Thoracic aorta (tissue), 2 donors: ENCODE results near the gene ETV2. TPM values are rescaled to one million over a fixed set of nuclear protein-coding genes. Genes with fewer than 3 reads are reported as not detected.
"Not testable (repeated sequence)": the region's sequence is repeated elsewhere in the genome, so short reads cannot be mapped to it uniquely, and the experiment has no call there.

Experiments
- ATAC-seq: fragments of 150-250 bp; one replicate; pipeline ENCODE4 v1.8.0; 2017; ENCODE audit warnings: low read depth; ENCODE audit not compliant: insufficient number of reproducible peaks, low FRiP score
- DNase-seq: peaks from one replicate; pipeline ENCODE4 v3.0.0-alpha.2; 2020; ENCODE audit warnings: low spot score
- H3K27ac ChIP-seq, 2 donors: fragments of 200-600 bp; sonication (generic); 1 replicate in 1 of 2; 2 replicates in 1 of 2; pipeline ENCODE4 v1.5.1; 2016; ENCODE audit warnings: mild to moderate bottlenecking in 2 of 2, moderate library complexity in 2 of 2
- H3K27me3 ChIP-seq: fragments of 200-600 bp; sonication (generic); replicated peaks from 2 replicates; pipeline ENCODE4 v1.6.0; 2016; ENCODE audit warnings: mild to moderate bottlenecking; ENCODE audit not compliant: insufficient read depth
- H3K36me3 ChIP-seq: fragments of 200-600 bp; sonication (generic); one replicate; pipeline ENCODE4 v1.5.1; 2016
- H3K4me1 ChIP-seq, 2 donors: fragments of 200-600 bp; sonication (generic); 1 replicate in 1 of 2; 2 replicates in 1 of 2; pipeline versions ENCODE4 v1.5.1 to v1.6.0; 2016; ENCODE audit warnings: low read depth in 2 of 2, mild to moderate bottlenecking in 1 of 2; ENCODE audit not compliant: control insufficient read depth in 1 of 2
- H3K4me3 ChIP-seq: fragments of 200-600 bp; sonication (generic); 2 replicates; pipeline ENCODE4 v1.5.1; 2016; ENCODE audit warnings: mild to moderate bottlenecking
- H3K9me3 ChIP-seq: fragments of 200-600 bp; sonication (generic); 2 replicates; pipeline ENCODE4 v1.5.1; 2016
- CTCF ChIP-seq: fragments of 200-600 bp; sonication (generic); IDR thresholded peaks from one replicate; pipeline ENCODE4 v1.5.1; 2019; ENCODE audit warnings: antibody characterized with exemption
- total RNA-seq, 2 donors: library from RNA; depleted of rRNA; stranded (reverse); fragments of >200 nt; gene quantifications; one replicate each; pipeline versions ENCODE4 v1.1.0 to v1.2.3, GENCODE V29; 2016

The ETV2 gene
- total RNA-seq, 2 donors from 2014 or later, result not detected

DNA sequence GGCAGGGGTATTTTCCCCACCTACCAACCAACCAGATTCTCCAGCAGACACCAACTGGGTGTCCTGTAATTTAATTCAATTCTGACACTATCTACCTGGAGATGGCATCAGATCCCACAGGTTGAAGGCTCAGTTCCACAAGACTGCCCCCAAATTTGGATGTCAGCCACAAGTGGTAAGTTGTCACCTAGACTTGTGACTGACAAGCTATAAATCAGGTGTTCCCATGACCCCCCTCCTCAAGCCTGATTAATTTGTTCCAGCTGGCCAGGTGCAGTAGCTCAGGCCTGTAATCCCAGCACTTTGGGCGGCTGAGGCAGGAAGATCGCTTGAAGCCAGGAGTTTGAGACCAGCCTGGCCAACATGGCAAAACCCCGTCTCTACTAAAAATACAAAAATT, 39.6 kb upstream of the ETV2 start:
- TF ChIP-seq CTCF, result no peak
- no peaks in the 10 kb centered on the region for H3K36me3 ChIP-seq
- no peak for ATAC-seq
- no peaks in the 10 kb centered on the region for H3K9me3 ChIP-seq
- no peak overlapping the region for H3K4me3 ChIP-seq
- DNase-seq, result no peak
- no peak overlapping the region for H3K27ac ChIP-seq
- H3K4me1 ChIP-seq, result no peaks in the 10 kb centered on the region
- H3K27me3 ChIP-seq, result no peaks in the 10 kb centered on the region

GRCh38 chr19:35604436-35604835, 37.1 kb upstream of the ETV2 start:
- not testable (repeated sequence) for ATAC-seq, H3K27me3 ChIP-seq, H3K4me3 ChIP-seq, H3K4me1 ChIP-seq, H3K27ac ChIP-seq, H3K9me3 ChIP-seq, H3K36me3 ChIP-seq, DNase-seq

GRCh38 chr19:35607170-35607569, 34.4 kb upstream of the ETV2 start:
- not testable (repeated sequence) for ATAC-seq, DNase-seq

GRCh38 chr19:35607661-35608060, 33.9 kb upstream of the ETV2 start:
- H3K36me3 ChIP-seq, result no peaks in the 10 kb centered on the region
- no peak overlapping the region for H3K27ac ChIP-seq
- ATAC-seq (no peak), DNase-seq (no peak)
- no peak overlapping the region for H3K4me3 ChIP-seq
- H3K27me3 ChIP-seq, result no peaks in the 10 kb centered on the region
- H3K4me1 ChIP-seq, result peaks cover 3 to 6% of the 10 kb centered on the region in 2 donors
- TF ChIP-seq CTCF, result no peak
- H3K9me3 ChIP-seq, result no peaks in the 10 kb centered on the region

More at GRCh38 chr19:35607170-35607569, 34.4 kb upstream of the ETV2 start:
- H3K27ac ChIP-seq, H3K9me3 ChIP-seq, H3K36me3 ChIP-seq, H3K4me1 ChIP-seq, H3K4me3 ChIP-seq, H3K27me3 ChIP-seq: not testable (repeated sequence)

GRCh38 chr19:35608251-35608650, 33.3 kb upstream of the ETV2 start:
- Histone ChIP-seq H3K27ac (no peak overlapping the region), H3K27me3 (no peaks in the 10 kb centered on the region), H3K4me1 (peaks cover 7 to 12% of the 10 kb centered on the region in 2 donors), H3K4me3 (no peak overlapping the region), H3K36me3 (no peaks in the 10 kb centered on the region), H3K9me3 (no peaks in the 10 kb centered on the region)
- DNase-seq (no peak), ATAC-seq (no peak)
- no peak for TF ChIP-seq CTCF

GRCh38 chr19:35609851-35610353, 31.6 kb upstream of the ETV2 start:
- Histone ChIP-seq H3K36me3 (no peaks in the 10 kb centered on the region), H3K4me3 (no peak overlapping the region), H3K9me3 (no peaks in the 10 kb centered on the region), H3K27me3 (no peaks in the 10 kb centered on the region), H3K27ac (no peak overlapping the region), H3K4me1 (peaks cover 8 to 13% of the 10 kb centered on the region in 2 donors)
- TF ChIP-seq CTCF, result no peak
- DNase-seq, result no peak
- ATAC-seq, result no peak
